Heart right ventricle (tissue), 16 donors: ENCODE data around the gene ULK4. TPM values are rescaled to one million over a fixed set of nuclear protein-coding genes. Genes with fewer than 3 reads are reported as not detected.

ENCODE experiments used
- ATAC-seq, 8 donors: fragments of 200-7000 bp; cut with Tn5 transposase; one replicate each; pipeline ENCODE4 v1.9.1; 2020; ENCODE audit warnings: mild to moderate bottlenecking in 8 of 8, moderate library complexity in 8 of 8, moderate number of reproducible peaks in 1 of 8
- DNase-seq, 2 donors: peaks; one replicate each; pipeline ENCODE4 v3.0.0-alpha.2; 2020
- H3K27ac ChIP-seq, 10 donors: fragments of 200-600 bp; sonication (generic) in 2 of 10; one replicate each; pipeline versions ENCODE4 v1.5.0 to v1.8.0; 2020 to 2022; ENCODE audit warnings: mild to moderate bottlenecking in 3 of 10
- H3K27me3 ChIP-seq, 7 donors: fragments of 200-600 bp; one replicate each; pipeline ENCODE4 v1.8.0; 2021 to 2022; ENCODE audit warnings: mild to moderate bottlenecking in 2 of 7
- H3K36me3 ChIP-seq, 9 donors: fragments of 200-600 bp; sonication (generic) in 1 of 9; one replicate each; pipeline versions ENCODE4 v1.5.0 to v1.8.0; 2020 to 2022; ENCODE audit warnings: mild to moderate bottlenecking in 2 of 9
- H3K4me1 ChIP-seq, 9 donors: fragments of 200-600 bp; sonication (generic) in 1 of 9; one replicate each; pipeline versions ENCODE4 v1.5.0 to v1.8.0; 2020 to 2022; ENCODE audit warnings: mild to moderate bottlenecking in 4 of 9
- H3K4me3 ChIP-seq, 10 donors: fragments of 200-600 bp; sonication (generic) in 2 of 10; one replicate each; pipeline versions ENCODE4 v1.5.0 to v1.8.0; 2020 to 2022; ENCODE audit warnings: mild to moderate bottlenecking in 7 of 10, moderate library complexity in 2 of 10
- H3K9me3 ChIP-seq, 11 donors: fragments of 200-600 bp in 10 of 11; sonication (generic) in 2 of 11; one replicate each; pipeline versions ENCODE4 v1.5.0 to v1.8.0; 2013 to 2022; ENCODE audit warnings: mild to moderate bottlenecking in 2 of 11, control low read depth in 1 of 11, moderate library complexity in 1 of 11
- CTCF ChIP-seq, 9 donors: fragments of 200-600 bp; sonication (generic) in 2 of 9; IDR thresholded peaks; one replicate each; pipeline versions ENCODE4 v1.5.0 to v1.8.0; 2021 to 2022; ENCODE audit warnings: antibody characterized with exemption in 9 of 9, mild to moderate bottlenecking in 5 of 9, moderate library complexity in 1 of 9
- WGBS, 2 donors: extraction: QIAGEN DNeasy Blood & Tissue Kit; methylation state at CpG; one replicate each; pipeline ENCODE4 v1.1.7; 2013; ENCODE audit warnings: inconsistent platforms in 1 of 2; 5-methylcytosine and 5-hydroxymethylcytosine counted together
- intact Hi-C, 10 donors: fragments of 100-400 bp; cut with DNase I; formaldehyde crosslinking; loops; one replicate each; pipeline versions ENCODE4 v1.11.1 to v1.14.2; 2022
- polyA plus RNA-seq, 2 donors: library from polyadenylated mRNA; stranded (reverse); fragments of 200-250 nt; gene quantifications; one replicate each; pipeline ENCODE4 v1.2.3, GENCODE V29; 2013
- total RNA-seq, 10 donors: library from RNA; stranded (reverse); fragmentation: NEBNext Ultra II Directional in 3 of 10; extraction: Animal tissue kit (Norgen Biotek cat#: 25700) in 3 of 10; gene quantifications; one replicate each; pipeline versions ENCODE4 v1.2.1 to v1.2.4, GENCODE V29; 2021 to 2023
- donor health status: Arrhythmogenic right ventricular cardiomyopathy.
- donor health status: ischemic (EF 13 %, LVEDD 7.1; RV severe dilation, severe dysfunction).
- donor health status: healthy with polysubstance abuse.
- donor health status: DM: no; HTN: yes; CAD: no.
- donor health status: DM: no; HTN: no; CAD: no.
- donor health status: ischemic (EF 25% LVEDD 6.9; RV normal size, moderate dysfunction).
- donor health status: ischemic (EF 25% LVEDD 5.7; RV mildly dilated, moderate dysfunction).
- donor health status: healthy.
- donor health status: DM: yes; HTN: yes; CAD: no.
- donor health status: Ischemic cardiomyopathy.
- donor health status: ischemic (EF 35%, LVEDD 5.7; RV mildly dilated, moderate dysfunction).
- donor health status: nonischemic (EF 11% LVEDD 7.7; RV severe dilation, severe dysfunction).
- donor health status: DM: yes; HTN: yes; CAD: no.
- donor health status: PGD.
- donor health status: ischemic (EF 29% LVEDD 5.4; RV normal size, mild dysfunction).
- donor health status: nonischemic (EF 23%, LVEDD 6.1; RV moderate dilation, normal function).

Gene ULK4
- total and polyA plus RNA-seq, 12 donors: 1.4 to 11.4 (median 2.6) TPM

- H3K9me3 ChIP-seq: peaks cover 0 to 17% (median 0%) of the 10 kb centered on the region in 11 donors
- no peak for ATAC-seq
- H3K36me3 ChIP-seq: no peaks in the 10 kb centered on the region
- no peak overlapping the region for H3K4me3 ChIP-seq
- no peak overlapping the region for H3K27ac ChIP-seq
- H3K4me1 ChIP-seq: no peaks in the 10 kb centered on the region
- DNase-seq: no peak
- H3K27me3 ChIP-seq: no peaks in the 10 kb centered on the region
- 91 to 94% methylated on average over 1 of the region's 1 CpG for WGBS, 2 donors
- no peak for TF ChIP-seq CTCF (IDR thresholded peaks at IDR 0.05)
- intact Hi-C loops: no loop called here
These were observed 689.2 kb downstream of the ULK4 start for GRCh38 chr3:41272667-41273066.

- no peaks in the 10 kb centered on the region for H3K27me3 ChIP-seq
- no peak for DNase-seq
- H3K9me3 ChIP-seq: peaks cover 0 to 17% (median 0%) of the 10 kb centered on the region in 11 donors
- H3K4me1 ChIP-seq: peaks cover 0 to 9% (median 6%) of the 10 kb centered on the region in 9 donors
- no peak overlapping the region for H3K27ac ChIP-seq
- ATAC-seq: no peak
- intact Hi-C loops: no loop called here
- no peak overlapping the region for H3K4me3 ChIP-seq
- H3K36me3 ChIP-seq: no peaks in the 10 kb centered on the region
- TF ChIP-seq CTCF (IDR thresholded peaks at IDR 0.05): no peak
- WGBS, 2 donors: 95 to 97% methylated on average over 8 of the region's 8 CpGs
These were observed 693.8 kb downstream of the ULK4 start for GRCh38 chr3:41267975-41268640.

GRCh38 chr3:41265823-41266273 lies 696.1 kb downstream of the ULK4 start:
- DNase-seq (no peak), ATAC-seq (peak in 3 of 8 donors; percentile 12 to 53 (median 24))
- no peaks in the 10 kb centered on the region for H3K27me3 ChIP-seq
- no peak for TF ChIP-seq CTCF (IDR thresholded peaks at IDR 0.05)
- H3K27ac ChIP-seq: no peak overlapping the region
- peaks cover 0 to 9% (median 6%) of the 10 kb centered on the region in 9 donors for H3K4me1 ChIP-seq
- H3K36me3 ChIP-seq: no peaks in the 10 kb centered on the region
- no peak overlapping the region for H3K4me3 ChIP-seq
- intact Hi-C loops: no loop called here
- H3K9me3 ChIP-seq: no peaks in the 10 kb centered on the region
- 10 to 27% methylated on average over 3 of the region's 3 CpGs for WGBS, 2 donors

GRCh38 chr3:41265011-41265545 lies 696.8 kb downstream of the ULK4 start:
- no peak overlapping the region for H3K4me3 ChIP-seq
- H3K36me3 ChIP-seq: no peaks in the 10 kb centered on the region
- no peak for DNase-seq
- no peak for ATAC-seq
- peaks cover 0 to 9% (median 6%) of the 10 kb centered on the region in 9 donors for H3K4me1 ChIP-seq
- intact Hi-C loops: no loop called here
- 94 to 95% methylated on average over 11 of the region's 11 CpGs for WGBS, 2 donors
- no peak overlapping the region for H3K27ac ChIP-seq
- no peak for TF ChIP-seq CTCF (IDR thresholded peaks at IDR 0.05)
- H3K27me3 ChIP-seq: no peaks in the 10 kb centered on the region
- H3K9me3 ChIP-seq: no peaks in the 10 kb centered on the region
